PC-3 (cell line): ENCODE results near the gene CMTM8. TPM values are rescaled to one million over a fixed set of nuclear protein-coding genes. Genes with fewer than 3 reads are reported as not detected.
A peak's percentile ranks its signal among the peaks of the same experiment; 100 is the strongest.

Source experiments
- ATAC-seq: fragments of 200-7000 bp; cut with Tn5 transposase; 2 replicates; pipeline ENCODE4 v1.9.1; 2020; ENCODE audit warnings: mild to moderate bottlenecking, moderate library complexity
- BruUV-seq: library from RNA; stranded (reverse); fragments of 400-500 nt; replicated peaks from 2 replicates; lab custom pipeline; 2021; lab: Mats Ljungman, UMichigan
- CTCF ChIA-PET: fragments of 300-600 bp; sonication (Branson Sonifier 250); formaldehyde crosslinking; loops from one replicate; lab custom pipeline; 2022; ENCODE audit warnings: antibody characterized with exemption; lab: Charles Lee
- POLR2A ChIA-PET: fragments of 300-600 bp; sonication (Branson Sonifier 250); formaldehyde crosslinking; loops from one replicate; lab custom pipeline; 2022; ENCODE audit warnings: antibody characterized with exemption; ENCODE audit not compliant: unreplicated experiment; lab: Charles Lee
- DNase-seq: peaks from one replicate; pipeline ENCODE4 v3.0.0-alpha.2; 2015
- H2AFZ ChIP-seq: fragments of 300-600 bp; sonication (generic); 2 replicates; pipeline ENCODE4 v1.6.0; 2016; ENCODE audit warnings: antibody characterized with exemption, low read length
- H3F3A ChIP-seq: fragments of 300-600 bp; sonication (generic); one replicate; pipeline ENCODE4 v1.6.0; 2017; ENCODE audit warnings: antibody characterized with exemption, low read length, control low read depth, mild to moderate bottlenecking; ENCODE audit not compliant: unreplicated experiment
- H3K27ac ChIP-seq: fragments of 300-600 bp; sonication (generic); 2 replicates; pipeline ENCODE4 v1.5.1; 2016; ENCODE audit warnings: mild to moderate bottlenecking, low read length
- H3K27me3 ChIP-seq: fragments of 300-600 bp; sonication (generic); 2 replicates; pipeline ENCODE4 v1.6.1; 2016; ENCODE audit warnings: low read length, mixed read lengths
- H3K36me3 ChIP-seq: fragments of 300-600 bp; sonication (generic); 2 replicates; pipeline ENCODE4 v1.6.1; 2016; ENCODE audit warnings: low read depth, mixed run types, low read length, mixed read lengths
- H3K4me1 ChIP-seq: fragments of 300-600 bp; sonication (generic); 2 replicates; pipeline ENCODE4 v1.5.1; 2016; ENCODE audit warnings: low read length; ENCODE audit not compliant: insufficient read depth
- H3K4me2 ChIP-seq: fragments of 300-600 bp; sonication (generic); 2 replicates; pipeline ENCODE4 v1.6.0; 2016; ENCODE audit warnings: low read length
- H3K4me3 ChIP-seq: fragments of 300-600 bp; sonication (generic); 2 replicates; pipeline ENCODE4 v1.5.1; 2016; ENCODE audit warnings: mild to moderate bottlenecking, low read length, mixed read lengths
- H3K79me2 ChIP-seq: fragments of 300-600 bp; sonication (generic); 2 replicates; pipeline ENCODE4 v1.6.1; 2017; ENCODE audit warnings: low read length, mixed read lengths
- H3K9ac ChIP-seq: fragments of 300-600 bp; sonication (generic); 2 replicates; pipeline ENCODE4 v1.6.0; 2016; ENCODE audit warnings: mild to moderate bottlenecking, low read length
- H3K9me2 ChIP-seq: fragments of 300-600 bp; sonication (generic); replicated peaks from 2 replicates; pipeline ENCODE4 v1.6.1; 2016; ENCODE audit warnings: mixed run types, low read length, mixed read lengths
- H3K9me3 ChIP-seq: fragments of 300-600 bp; sonication (generic); 2 replicates; pipeline ENCODE4 v1.6.1; 2016; ENCODE audit warnings: low read length, mixed read lengths
- H4K20me1 ChIP-seq: fragments of 300-600 bp; sonication (generic); 2 replicates; pipeline ENCODE4 v1.6.1; 2016; ENCODE audit warnings: low read length, mixed read lengths
- EZH2 ChIP-seq: fragments of 300-600 bp; sonication (generic); IDR thresholded peaks from one replicate; pipeline ENCODE4 v1.6.1; 2017; ENCODE audit warnings: antibody characterized with exemption, mild to moderate bottlenecking, low read length; ENCODE audit not compliant: unreplicated experiment
- EZH2phosphoT487 ChIP-seq: fragments of 300-600 bp; sonication (generic); IDR thresholded peaks from 2 replicates; pipeline ENCODE4 v1.6.1; 2018; ENCODE audit warnings: mild to moderate bottlenecking, antibody characterized with exemption, low read length, borderline replicate concordance
- intact Hi-C: fragments of 100-400 bp; cut with micrococcal nuclease; formaldehyde crosslinking; loops from 2 replicates; pipeline ENCODE4 v1.9.0; 2023
- total RNA-seq: library from RNA; depleted of rRNA; stranded (reverse); fragments of >200 nt; gene quantifications from 2 replicates; pipeline ENCODE4 v1.2.3, GENCODE V29; 2014
- TF ChIP-seq, protein P1 (sequence below): fragments of 300-600 bp; sonication (generic); conservative IDR thresholded peaks from 2 replicates; pipeline ENCODE4 v1.5.1; 2017; ENCODE audit warnings: antibody characterized with exemption, low read depth, mild to moderate bottlenecking, low read length

The CMTM8 gene
- total RNA-seq, 1 experiment from 2014 or later = 5.2 TPM

DNA sequence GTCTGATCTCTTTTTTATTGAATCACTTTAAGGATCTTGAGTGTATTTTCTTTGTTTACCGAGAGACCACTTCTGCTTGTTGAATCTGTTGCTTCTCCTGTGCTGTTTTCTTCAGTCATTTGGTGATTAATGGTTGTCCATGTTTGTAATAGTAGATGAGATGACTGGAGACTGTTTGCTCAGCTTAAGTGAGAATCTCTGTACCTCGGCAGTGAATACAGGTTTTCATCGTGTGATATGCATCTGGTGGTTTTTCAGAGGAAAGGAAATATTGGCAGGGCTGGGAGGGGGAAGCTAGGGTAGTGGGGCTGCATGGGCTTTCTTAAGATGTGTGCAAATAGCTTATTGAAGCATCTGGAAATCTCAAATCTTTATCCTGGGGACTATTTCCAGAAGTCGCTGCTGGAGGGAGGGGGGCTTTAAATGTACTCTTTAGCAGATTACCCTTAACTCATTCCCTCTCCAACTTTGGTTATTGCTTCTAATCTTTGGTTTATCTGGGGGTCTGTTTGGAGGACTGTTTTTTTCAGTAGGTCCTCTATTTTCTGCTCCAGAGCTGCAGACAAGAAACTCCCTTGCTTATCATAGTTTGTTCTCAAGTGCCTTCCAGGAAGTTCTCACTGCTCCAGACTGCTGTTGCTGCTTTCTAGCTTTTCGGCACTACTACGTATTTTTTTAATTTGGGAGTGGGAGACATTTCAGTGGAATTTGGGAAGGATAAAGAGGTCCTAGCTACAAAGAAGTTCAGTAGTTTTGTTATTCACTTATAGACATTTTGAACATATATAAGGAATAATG, 19.4 kb downstream of the CMTM8 start:
- peaks cover 30% of the 10 kb centered on the region for H3K4me1 ChIP-seq
- no peak for TF ChIP-seq EZH2phosphoT487
- no peak for TF ChIP-seq EZH2
- TF ChIP-seq, protein P1, sequence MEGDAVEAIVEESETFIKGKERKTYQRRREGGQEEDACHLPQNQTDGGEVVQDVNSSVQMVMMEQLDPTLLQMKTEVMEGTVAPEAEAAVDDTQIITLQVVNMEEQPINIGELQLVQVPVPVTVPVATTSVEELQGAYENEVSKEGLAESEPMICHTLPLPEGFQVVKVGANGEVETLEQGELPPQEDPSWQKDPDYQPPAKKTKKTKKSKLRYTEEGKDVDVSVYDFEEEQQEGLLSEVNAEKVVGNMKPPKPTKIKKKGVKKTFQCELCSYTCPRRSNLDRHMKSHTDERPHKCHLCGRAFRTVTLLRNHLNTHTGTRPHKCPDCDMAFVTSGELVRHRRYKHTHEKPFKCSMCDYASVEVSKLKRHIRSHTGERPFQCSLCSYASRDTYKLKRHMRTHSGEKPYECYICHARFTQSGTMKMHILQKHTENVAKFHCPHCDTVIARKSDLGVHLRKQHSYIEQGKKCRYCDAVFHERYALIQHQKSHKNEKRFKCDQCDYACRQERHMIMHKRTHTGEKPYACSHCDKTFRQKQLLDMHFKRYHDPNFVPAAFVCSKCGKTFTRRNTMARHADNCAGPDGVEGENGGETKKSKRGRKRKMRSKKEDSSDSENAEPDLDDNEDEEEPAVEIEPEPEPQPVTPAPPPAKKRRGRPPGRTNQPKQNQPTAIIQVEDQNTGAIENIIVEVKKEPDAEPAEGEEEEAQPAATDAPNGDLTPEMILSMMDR = no peak
- peak; percentile 90 for DNase-seq
- peak overlapping the region; percentile 6; the same call in 1 of the 2 replicates for H3K4me3 ChIP-seq
- no peaks in the 10 kb centered on the region for H3K27me3 ChIP-seq
- H3K9me3 ChIP-seq = peaks cover 3% of the 10 kb centered on the region; the same call in 1 of the 2 replicates
- H2AFZ ChIP-seq = no peak overlapping the region
- BruUV-seq = no TSS peak
- H3K27ac ChIP-seq = peak overlapping the region; percentile 94
- no peaks in the 10 kb centered on the region for H3K9me2 ChIP-seq
- peak overlapping the region; percentile 30 for H3K9ac ChIP-seq
- peak overlapping the region; percentile 63 for H3K4me2 ChIP-seq
- intact Hi-C loops = loop anchor here (1.0 to 10.0 kb wide), 2 partner anchors 9 to 293 kb away; no protein-coding TSS in a partner anchor
- CTCF ChIA-PET = interaction anchor here (0.6 to 1.0 kb wide), 2 partner anchors 9 to 37 kb away, joined by 3 to 6 read pairs; no protein-coding TSS in a partner anchor
- peak; percentile 98 for ATAC-seq
- POLR2A ChIA-PET = no interaction called here
- H4K20me1 ChIP-seq = no peaks in the 10 kb centered on the region
- no peaks in the 10 kb centered on the region for H3K79me2 ChIP-seq
- H3F3A ChIP-seq = no peaks in the 10 kb centered on the region
- H3K36me3 ChIP-seq = peaks cover 5% of the 10 kb centered on the region; the same call in 1 of the 2 replicates

DNA sequence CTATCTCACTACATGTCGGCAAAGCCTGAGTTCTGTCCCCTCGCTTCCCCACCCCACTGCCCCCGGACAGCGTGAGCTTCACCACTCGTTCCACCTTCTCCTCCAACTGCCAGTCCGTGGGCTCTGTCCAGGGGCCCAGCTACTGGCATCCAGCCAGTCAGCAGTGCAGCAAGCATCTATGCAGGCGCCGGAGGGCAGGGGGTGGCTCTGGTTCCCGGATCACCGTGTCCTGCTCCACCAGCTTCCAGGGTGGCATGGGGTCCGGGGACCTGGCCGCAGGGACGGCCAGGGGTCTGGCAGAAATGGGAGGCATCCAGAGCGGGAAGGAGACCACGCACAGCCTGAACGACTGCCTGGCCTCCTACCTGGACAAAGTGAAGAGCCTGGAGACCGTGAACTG, 20.4 kb downstream of the CMTM8 start:
- Histone ChIP-seq H3K4me1 (peaks cover 30% of the 10 kb centered on the region), H4K20me1 (no peaks in the 10 kb centered on the region), H3K9me3 (peaks cover 3% of the 10 kb centered on the region; the same call in 1 of the 2 replicates), H2AFZ (no peak overlapping the region), H3K9me2 (no peaks in the 10 kb centered on the region), H3K4me3 (no peak overlapping the region), H3K4me2 (no peak overlapping the region), H3F3A (no peaks in the 10 kb centered on the region), H3K27me3 (no peaks in the 10 kb centered on the region), H3K9ac (no peak overlapping the region), H3K79me2 (no peaks in the 10 kb centered on the region), H3K36me3 (peaks cover 5% of the 10 kb centered on the region; the same call in 1 of the 2 replicates), H3K27ac (no peak overlapping the region)
- no peak for DNase-seq
- TF ChIP-seq, protein P1 = no peak
- TF ChIP-seq EZH2phosphoT487 (no peak), EZH2 (no peak)
- no peak for ATAC-seq
- ChIA-PET CTCF (no interaction called here), POLR2A (no interaction called here)
- intact Hi-C loops = loop anchor here (10.0 kb wide), 1 partner anchor 294 kb away; no protein-coding TSS in a partner anchor
- BruUV-seq = no TSS peak

DNA sequence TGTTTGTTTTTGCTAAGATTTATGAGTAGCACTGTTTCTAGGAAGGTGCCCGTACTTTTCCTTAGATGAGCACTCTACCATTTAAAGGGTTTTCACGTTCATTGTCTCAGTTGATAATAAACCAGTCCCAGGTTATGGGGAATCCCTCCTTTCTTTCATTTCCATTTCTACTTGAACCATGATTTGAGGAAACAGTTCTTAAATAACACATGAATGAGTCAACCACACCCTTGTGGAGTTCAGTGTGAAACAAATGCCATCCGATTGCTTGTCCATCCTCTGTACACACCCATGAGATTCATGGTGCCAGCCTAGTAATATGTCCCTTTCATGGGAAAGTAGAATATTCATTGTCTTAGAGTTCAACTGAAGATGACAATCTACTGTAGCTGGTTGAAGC, 23.1 kb downstream of the CMTM8 start:
- H3K9ac ChIP-seq = no peak overlapping the region
- no peaks in the 10 kb centered on the region for H3K79me2 ChIP-seq
- no peak overlapping the region for H3K4me3 ChIP-seq
- no peak overlapping the region for H2AFZ ChIP-seq
- H3K27ac ChIP-seq = no peak overlapping the region
- ChIA-PET POLR2A (no interaction called here), CTCF (no interaction called here)
- no peaks in the 10 kb centered on the region for H4K20me1 ChIP-seq
- intact Hi-C loops = no loop called here
- peaks cover 23% of the 10 kb centered on the region for H3K4me1 ChIP-seq
- no peaks in the 10 kb centered on the region for H3K27me3 ChIP-seq
- H3K9me3 ChIP-seq = no peaks in the 10 kb centered on the region
- H3F3A ChIP-seq = no peaks in the 10 kb centered on the region
- DNase-seq (no peak), ATAC-seq (no peak)
- H3K9me2 ChIP-seq = no peaks in the 10 kb centered on the region
- TF ChIP-seq EZH2 (no peak), EZH2phosphoT487 (no peak)
- TF ChIP-seq, protein P1 = no peak
- H3K36me3 ChIP-seq = no peaks in the 10 kb centered on the region
- no peak overlapping the region for H3K4me2 ChIP-seq
- no TSS peak for BruUV-seq
